CD14-positive monocyte (primary cell): ENCODE results near the gene FAM120B. TPM values are rescaled to one million over a fixed set of nuclear protein-coding genes. Genes with fewer than 3 reads are reported as not detected.

Source experiments
- DNase-seq, 3 donors: peaks; one replicate each; pipeline ENCODE4 v3.0.0-alpha.2; 2011 to 2022
- H2AFZ ChIP-seq: 2 replicates; pipeline ENCODE4 v1.6.0; 2012; ENCODE audit warnings: mild to moderate bottlenecking, low read depth, low read length, inconsistent platforms; ENCODE audit not compliant: insufficient read depth, poor library complexity, severe bottlenecking
- H3K27ac ChIP-seq, 2 donors: 1 replicate in 1 of 2; 2 replicates in 1 of 2; pipeline ENCODE4 v1.5.1; 2012 to 2013; ENCODE audit warnings: low read length in 2 of 2, control low read depth in 1 of 2, inconsistent platforms in 1 of 2, low read depth in 1 of 2, mild to moderate bottlenecking in 1 of 2
- H3K27me3 ChIP-seq, 2 donors: one replicate each; pipeline versions ENCODE4 v1.6.0 to v1.6.1; 2011 to 2013; ENCODE audit warnings: low read length in 2 of 2; ENCODE audit not compliant: control insufficient read depth in 2 of 2, insufficient read depth in 2 of 2
- H3K36me3 ChIP-seq, 2 donors: replicated peaks in 1 of 2; 1 replicate in 1 of 2; 2 replicates in 1 of 2; pipeline versions ENCODE4 v1.5.1 to v1.6.1; 2012 to 2013; ENCODE audit warnings: low read length in 2 of 2, control low read depth in 1 of 2, inconsistent platforms in 1 of 2, mild to moderate bottlenecking in 1 of 2; ENCODE audit not compliant: insufficient read depth in 2 of 2, control insufficient read depth in 1 of 2
- H3K4me1 ChIP-seq, 2 donors: 1 replicate in 1 of 2; 2 replicates in 1 of 2; pipeline versions ENCODE4 v1.5.1 to v1.6.1; 2012 to 2013; ENCODE audit warnings: low read length in 2 of 2, control low read depth in 1 of 2, inconsistent platforms in 1 of 2, mild to moderate bottlenecking in 1 of 2, moderate library complexity in 1 of 2; ENCODE audit not compliant: insufficient read depth in 2 of 2, control insufficient read depth in 1 of 2
- H3K4me2 ChIP-seq: replicated peaks from 2 replicates; pipeline ENCODE3; 2012; ENCODE audit warnings: low read length, moderate library complexity, mild to moderate bottlenecking; ENCODE audit not compliant: poor library complexity, severe bottlenecking; ENCODE audit errors: extremely low read depth
- H3K4me3 ChIP-seq, 3 experiments: fragments of 200-600 bp in 1 of 3; sonication (generic) in 1 of 3; replicated peaks in 1 of 3; 1 replicate in 2 of 3; 2 replicates in 1 of 3; pipeline ENCODE4 v1.5.1; 2011 to 2013; ENCODE audit warnings: low read length in 3 of 3, mild to moderate bottlenecking in 3 of 3, control low read depth in 2 of 3, low read depth in 2 of 3, inconsistent platforms in 1 of 3, moderate library complexity in 1 of 3
- H3K79me2 ChIP-seq: 2 replicates; pipeline ENCODE4 v1.6.0; 2012; ENCODE audit warnings: mild to moderate bottlenecking, control low read depth, inconsistent platforms, low read length, moderate library complexity; ENCODE audit not compliant: insufficient read depth
- H3K9ac ChIP-seq: 2 replicates; pipeline ENCODE4 v1.6.0; 2017; ENCODE audit warnings: low read length, mild to moderate bottlenecking; ENCODE audit not compliant: insufficient read depth, poor library complexity, severe bottlenecking
- H3K9me3 ChIP-seq, 2 donors: replicated peaks in 1 of 2; 1 replicate in 1 of 2; 2 replicates in 1 of 2; pipeline versions ENCODE4 v1.5.1 to v1.6.1; 2012 to 2013; ENCODE audit warnings: low read length in 2 of 2, control low read depth in 1 of 2; ENCODE audit not compliant: control insufficient read depth in 1 of 2, insufficient read depth in 1 of 2
- H4K20me1 ChIP-seq: 2 replicates; pipeline ENCODE4 v1.6.0; 2012; ENCODE audit warnings: mild to moderate bottlenecking, low read length, control low read depth, moderate library complexity; ENCODE audit not compliant: insufficient read depth
- H3K27ac Mint-ChIP-seq, 7 donors: one replicate each; pipeline ENCODE4 v1.8.0; 2020; ENCODE audit warnings: mild to moderate bottlenecking in 7 of 7, mixed read lengths in 7 of 7, moderate library complexity in 6 of 7, inconsistent platforms in 2 of 7
- H3K27me3 Mint-ChIP-seq, 3 donors: one replicate each; pipeline ENCODE4 v1.8.0; 2021 to 2022; ENCODE audit warnings: low read depth in 3 of 3, mild to moderate bottlenecking in 3 of 3, mixed read lengths in 3 of 3, moderate library complexity in 3 of 3, inconsistent platforms in 1 of 3
- H3K36me3 Mint-ChIP-seq, 2 donors: one replicate each; pipeline ENCODE4 v1.8.0; 2020; ENCODE audit warnings: mixed read lengths in 2 of 2, inconsistent platforms in 1 of 2, mild to moderate bottlenecking in 1 of 2
- H3K4me1 Mint-ChIP-seq: one replicate; pipeline ENCODE4 v1.8.0; 2020; ENCODE audit warnings: mild to moderate bottlenecking, mixed read lengths
- H3K4me3 Mint-ChIP-seq, 2 donors: one replicate each; pipeline ENCODE4 v1.8.0; 2020; ENCODE audit warnings: mild to moderate bottlenecking in 2 of 2, mixed read lengths in 2 of 2, moderate library complexity in 1 of 2
- H3K9me3 Mint-ChIP-seq, 7 donors: one replicate each; pipeline ENCODE4 v1.8.0; 2020 to 2022; ENCODE audit warnings: mixed read lengths in 7 of 7, mild to moderate bottlenecking in 6 of 7, moderate library complexity in 6 of 7, inconsistent platforms in 2 of 7
- WGBS: methylation state at CpG from one replicate; pipeline ENCODE4 v1.1.5; 2013; ENCODE audit warnings: missing lambda C conversion rate; ENCODE audit not compliant: insufficient coverage; 5-methylcytosine and 5-hydroxymethylcytosine counted together
- intact Hi-C, 2 donors: fragments of 100-400 bp; cut with micrococcal nuclease; formaldehyde crosslinking; loops; one replicate each; pipeline versions ENCODE4 v1.15.0 to v1.15.1; 2023
- polyA plus RNA-seq, 3 donors: library from polyadenylated mRNA; depleted of rRNA in 1 of 3; unstranded in 2 of 3; stranded (reverse) in 1 of 3; fragments of 300-500 nt in 2 of 3; fragments of >200 nt in 1 of 3; fragmentation: Illumina TruSeq in 2 of 3; gene quantifications; 1 replicate in 2 of 3; 2 replicates in 1 of 3; pipeline ENCODE4 v1.2.3, GENCODE V29; 2012 to 2021
- TF ChIP-seq, protein P1 (sequence below): fragments of 200-600 bp; IDR thresholded peaks from one replicate; pipeline ENCODE4 v1.8.0; 2022; ENCODE audit warnings: antibody characterized with exemption, mild to moderate bottlenecking

FAM120B gene
- polyA plus RNA-seq, 3 donors, result 10.6 to 20.2 (median 11.2) TPM

- TF ChIP-seq, protein P1, sequence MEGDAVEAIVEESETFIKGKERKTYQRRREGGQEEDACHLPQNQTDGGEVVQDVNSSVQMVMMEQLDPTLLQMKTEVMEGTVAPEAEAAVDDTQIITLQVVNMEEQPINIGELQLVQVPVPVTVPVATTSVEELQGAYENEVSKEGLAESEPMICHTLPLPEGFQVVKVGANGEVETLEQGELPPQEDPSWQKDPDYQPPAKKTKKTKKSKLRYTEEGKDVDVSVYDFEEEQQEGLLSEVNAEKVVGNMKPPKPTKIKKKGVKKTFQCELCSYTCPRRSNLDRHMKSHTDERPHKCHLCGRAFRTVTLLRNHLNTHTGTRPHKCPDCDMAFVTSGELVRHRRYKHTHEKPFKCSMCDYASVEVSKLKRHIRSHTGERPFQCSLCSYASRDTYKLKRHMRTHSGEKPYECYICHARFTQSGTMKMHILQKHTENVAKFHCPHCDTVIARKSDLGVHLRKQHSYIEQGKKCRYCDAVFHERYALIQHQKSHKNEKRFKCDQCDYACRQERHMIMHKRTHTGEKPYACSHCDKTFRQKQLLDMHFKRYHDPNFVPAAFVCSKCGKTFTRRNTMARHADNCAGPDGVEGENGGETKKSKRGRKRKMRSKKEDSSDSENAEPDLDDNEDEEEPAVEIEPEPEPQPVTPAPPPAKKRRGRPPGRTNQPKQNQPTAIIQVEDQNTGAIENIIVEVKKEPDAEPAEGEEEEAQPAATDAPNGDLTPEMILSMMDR, result no peak
- H3K27ac Mint-ChIP-seq, result peak overlapping the region in 1 of 7 donors; percentile 42
- Histone ChIP-seq H4K20me1 (no peaks in the 10 kb centered on the region), H3K4me3 (no peak overlapping the region), H3K36me3 (no peaks in the 10 kb centered on the region), H3K9ac (no peak overlapping the region), H3K4me2 (no peak overlapping the region), H2AFZ (no peak overlapping the region), H3K27ac (no peak overlapping the region), H3K9me3 (no peaks in the 10 kb centered on the region), H3K4me1 (peaks cover 27 to 33% of the 10 kb centered on the region in 2 donors), H3K79me2 (no peaks in the 10 kb centered on the region), H3K27me3 (peaks cover 0 to 3% of the 10 kb centered on the region in 2 donors)
- H3K36me3 Mint-ChIP-seq, result no peaks in the 10 kb centered on the region
- WGBS, result 83% methylated on average over 13 of the region's 14 CpGs
- peaks cover 28% of the 10 kb centered on the region for H3K4me1 Mint-ChIP-seq
- no peak for DNase-seq
- no peaks in the 10 kb centered on the region for H3K9me3 Mint-ChIP-seq
- no peak overlapping the region for H3K4me3 Mint-ChIP-seq
- peaks cover 5 to 13% (median 8%) of the 10 kb centered on the region in 3 donors for H3K27me3 Mint-ChIP-seq
- intact Hi-C loops, result no loop called here
Measured at GRCh38 chr6:170267688-170268087, 38.9 kb upstream of the FAM120B start.

DNA sequence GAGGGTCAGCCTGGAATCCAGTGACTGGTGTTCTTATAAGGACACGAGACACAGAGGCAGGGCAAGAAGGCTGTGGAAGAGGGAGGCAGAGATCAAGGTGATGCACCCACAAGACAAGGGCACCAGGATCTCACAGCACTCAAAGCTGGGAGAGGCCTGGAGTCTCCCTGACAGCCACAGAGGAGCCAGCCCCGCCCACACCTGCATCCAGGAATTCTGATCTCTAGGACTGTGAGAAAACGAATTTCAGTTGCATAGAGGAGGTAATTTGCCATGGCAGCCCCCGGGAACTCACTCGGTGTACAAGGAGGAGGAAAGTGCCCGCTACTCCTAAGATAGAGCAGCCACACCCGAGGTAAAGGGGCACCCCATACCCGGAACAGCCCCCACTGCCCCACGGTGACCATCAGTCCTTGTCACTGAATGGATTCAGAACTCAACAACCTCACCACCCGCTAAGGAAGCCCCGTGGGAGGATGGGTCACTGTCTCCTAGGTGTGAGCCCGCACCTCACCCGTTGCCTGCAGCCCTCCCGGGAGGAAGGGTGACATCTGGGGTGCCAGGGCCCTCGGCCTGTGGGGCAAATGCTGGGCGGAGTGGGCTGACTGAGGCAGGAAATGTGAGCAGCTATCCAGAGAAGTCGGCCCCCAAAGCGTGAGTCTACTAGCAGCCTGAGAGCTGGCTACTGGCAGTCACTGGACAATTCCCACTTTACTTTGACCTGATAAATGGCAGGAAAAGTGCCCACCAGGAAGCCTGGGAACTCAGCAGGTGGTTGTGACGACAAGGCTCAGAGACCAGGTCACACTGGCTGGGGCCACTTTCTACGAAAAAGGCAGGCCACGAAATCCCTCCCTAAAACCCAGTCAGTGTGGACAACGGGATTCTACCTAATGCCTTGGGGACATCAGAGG is 38.1 kb upstream of the FAM120B start:
- DNase-seq, result no peak
- Histone ChIP-seq H3K4me3 (no peak overlapping the region), H3K27me3 (no peaks in the 10 kb centered on the region), H3K4me1 (peaks cover 29 to 35% of the 10 kb centered on the region in 2 donors), H2AFZ (no peak overlapping the region), H4K20me1 (no peaks in the 10 kb centered on the region), H3K4me2 (no peak overlapping the region), H3K79me2 (no peaks in the 10 kb centered on the region), H3K27ac (no peak overlapping the region), H3K9ac (no peak overlapping the region), H3K36me3 (no peaks in the 10 kb centered on the region), H3K9me3 (no peaks in the 10 kb centered on the region)
- Mint-ChIP-seq H3K27ac (no peak overlapping the region), H3K4me1 (peaks cover 33% of the 10 kb centered on the region), H3K36me3 (no peaks in the 10 kb centered on the region), H3K4me3 (no peak overlapping the region), H3K9me3 (no peaks in the 10 kb centered on the region), H3K27me3 (peaks cover 2 to 9% (median 7%) of the 10 kb centered on the region in 3 donors)
- intact Hi-C loops, result no loop called here
- TF ChIP-seq, protein P1, result no peak
- 95% methylated on average over 16 of the region's 22 CpGs for WGBS
